MM.1S (cell line): ENCODE measurements around the gene KCNK5.

Experiments used
- DNase-seq: peaks from one replicate; pipeline ENCODE4 v3.0.0-alpha.2; 2015
- H2AFZ ChIP-seq: fragments of 300-600 bp; sonication (generic); 2 replicates; pipeline ENCODE4 v1.6.0; 2016; ENCODE audit warnings: antibody characterized with exemption, low read length
- H3F3A ChIP-seq: fragments of 300-600 bp; sonication (generic); 2 replicates; pipeline ENCODE4 v1.6.1; 2016; ENCODE audit warnings: mild to moderate bottlenecking, antibody characterized with exemption, low read length, moderate library complexity, mixed read lengths; ENCODE audit not compliant: insufficient read depth
- H3K27ac ChIP-seq: fragments of 300-600 bp; sonication (generic); 2 replicates; pipeline ENCODE4 v1.5.1; 2016; ENCODE audit warnings: mild to moderate bottlenecking, low read length
- H3K27me3 ChIP-seq: fragments of 300-600 bp; sonication (generic); replicated peaks from 2 replicates; pipeline ENCODE4 v1.6.0; 2016; ENCODE audit warnings: low read length; ENCODE audit not compliant: insufficient read depth
- H3K36me3 ChIP-seq: fragments of 300-600 bp; sonication (generic); replicated peaks from 2 replicates; pipeline ENCODE4 v1.6.1; 2016; ENCODE audit warnings: mild to moderate bottlenecking, low read length, mixed read lengths; ENCODE audit not compliant: insufficient read depth
- H3K4me1 ChIP-seq: fragments of 300-600 bp; sonication (generic); 2 replicates; pipeline ENCODE4 v1.6.1; 2016; ENCODE audit warnings: low read length, mixed read lengths
- H3K4me2 ChIP-seq: fragments of 300-600 bp; sonication (generic); 2 replicates; pipeline ENCODE4 v1.6.0; 2016; ENCODE audit warnings: low read depth, low read length
- H3K4me3 ChIP-seq: fragments of 300-600 bp; sonication (generic); 2 replicates; pipeline ENCODE4 v1.5.1; 2016; ENCODE audit warnings: low read length, mixed read lengths
- H3K79me2 ChIP-seq: fragments of 300-600 bp; sonication (generic); 2 replicates; pipeline ENCODE4 v1.6.1; 2016; ENCODE audit warnings: mixed run types, low read length, mixed read lengths
- H3K9ac ChIP-seq: fragments of 300-600 bp; sonication (generic); 2 replicates; pipeline ENCODE4 v1.6.1; 2016; ENCODE audit warnings: low read length, mixed read lengths
- H3K9me2 ChIP-seq: fragments of 300-600 bp; sonication (generic); replicated peaks from 2 replicates; pipeline ENCODE4 v1.6.1; 2016; ENCODE audit warnings: mild to moderate bottlenecking, low read length, mixed read lengths; ENCODE audit not compliant: insufficient read depth
- H3K9me3 ChIP-seq: fragments of 300-600 bp; sonication (generic); replicated peaks from 2 replicates; pipeline ENCODE4 v1.6.1; 2016; ENCODE audit warnings: mild to moderate bottlenecking, low read length, mixed read lengths; ENCODE audit not compliant: insufficient read depth
- H4K20me1 ChIP-seq: fragments of 300-600 bp; sonication (generic); 2 replicates; pipeline ENCODE4 v1.6.1; 2016; ENCODE audit warnings: mild to moderate bottlenecking, low read length, moderate library complexity, mixed read lengths; ENCODE audit not compliant: insufficient read depth
- CTCF ChIP-seq: fragments of 300-600 bp; sonication (generic); IDR thresholded peaks from 2 replicates; pipeline ENCODE4 v1.5.1; 2016; ENCODE audit warnings: antibody characterized with exemption, low read length, mixed read lengths
- EZH2 ChIP-seq: fragments of 300-600 bp; sonication (generic); optimal IDR thresholded peaks from 2 replicates; pipeline ENCODE3; 2017; ENCODE audit warnings: low read depth, mild to moderate bottlenecking, antibody characterized with exemption, low read length, mixed read lengths
- EZH2phosphoT487 ChIP-seq: fragments of 300-600 bp; sonication (generic); IDR thresholded peaks from 2 replicates; pipeline ENCODE4 v1.6.1; 2018; ENCODE audit warnings: antibody characterized with exemption, low read length

KCNK5 gene

GRCh38 chr6:39195792-39196385 lies 33.4 kb downstream of the KCNK5 start:
- no peaks in the 10 kb centered on the region for H4K20me1 ChIP-seq
- DNase-seq, result no peak
- H3F3A ChIP-seq, result no peaks in the 10 kb centered on the region
- H3K9me2 ChIP-seq, result no peaks in the 10 kb centered on the region
- TF ChIP-seq CTCF (no peak), EZH2phosphoT487 (no peak), EZH2 (no peak)
- H3K79me2 ChIP-seq, result no peaks in the 10 kb centered on the region
- H3K9me3 ChIP-seq, result no peaks in the 10 kb centered on the region
- H3K4me2 ChIP-seq, result no peak overlapping the region
- H2AFZ ChIP-seq, result no peak overlapping the region
- H3K4me1 ChIP-seq, result no peaks in the 10 kb centered on the region
- H3K36me3 ChIP-seq, result no peaks in the 10 kb centered on the region
- H3K27me3 ChIP-seq, result no peaks in the 10 kb centered on the region
- H3K27ac ChIP-seq, result no peak overlapping the region
- H3K4me3 ChIP-seq, result no peak overlapping the region
- no peak overlapping the region for H3K9ac ChIP-seq

GRCh38 chr6:39194466-39194865 lies 34.8 kb downstream of the KCNK5 start:
- no peak for DNase-seq
- Histone ChIP-seq H2AFZ (no peak overlapping the region), H3K9ac (no peak overlapping the region), H3K27ac (no peak overlapping the region), H3K4me3 (no peak overlapping the region), H3K79me2 (no peaks in the 10 kb centered on the region), H3K4me2 (no peak overlapping the region), H3K27me3 (no peaks in the 10 kb centered on the region), H3K9me2 (no peaks in the 10 kb centered on the region), H4K20me1 (no peaks in the 10 kb centered on the region), H3K9me3 (no peaks in the 10 kb centered on the region), H3K4me1 (no peaks in the 10 kb centered on the region), H3K36me3 (no peaks in the 10 kb centered on the region), H3F3A (no peaks in the 10 kb centered on the region)
- TF ChIP-seq CTCF (no peak), EZH2 (no peak), EZH2phosphoT487 (no peak)

- Histone ChIP-seq H3K9ac (no peak overlapping the region), H3K9me3 (no peaks in the 10 kb centered on the region), H3K79me2 (no peaks in the 10 kb centered on the region), H3K27me3 (no peaks in the 10 kb centered on the region), H2AFZ (no peak overlapping the region), H3K36me3 (no peaks in the 10 kb centered on the region), H3K27ac (no peak overlapping the region), H4K20me1 (no peaks in the 10 kb centered on the region), H3K4me2 (no peak overlapping the region), H3K9me2 (no peaks in the 10 kb centered on the region), H3F3A (no peaks in the 10 kb centered on the region), H3K4me1 (no peaks in the 10 kb centered on the region), H3K4me3 (no peak overlapping the region)
- TF ChIP-seq CTCF, result no peak
- TF ChIP-seq EZH2phosphoT487, result no peak
- no peak for TF ChIP-seq EZH2
- DNase-seq, result no peak
Observed at GRCh38 chr6:39193201-39193791, 36.0 kb downstream of the KCNK5 start.
